K562 (cell line): Measurements from ENCODE around the gene MRPL55. TPM values are rescaled to one million over a fixed set of nuclear protein-coding genes. Genes with fewer than 3 reads are reported as not detected.

Experiments
- CBX2 ChIP-seq: fragments of 200-600 bp; sonication (generic); IDR thresholded peaks from one replicate; pipeline ENCODE4 v1.6.1; 2012; ENCODE audit warnings: mild to moderate bottlenecking, low read length, inconsistent platforms; ENCODE audit not compliant: insufficient read depth, poor library complexity, severe bottlenecking
- CBX8 ChIP-seq: fragments of 200-600 bp; sonication (generic); IDR thresholded peaks from 2 replicates; pipeline ENCODE4 v1.6.1; 2012; ENCODE audit warnings: borderline replicate concordance, mixed run types, low read depth, mild to moderate bottlenecking, moderate library complexity, mixed read lengths, low read length, control low read depth, inconsistent platforms; ENCODE audit not compliant: poor library complexity, severe bottlenecking; ENCODE audit errors: extremely low read depth
- GATA2 ChIP-seq: sonication (generic); formaldehyde crosslinking; IDR thresholded peaks from 2 replicates; pipeline ENCODE4 v1.4.0; 2020; ENCODE audit warnings: mild to moderate bottlenecking, missing genetic modification reagents
- GATAD2B ChIP-seq: fragments of 450-650 bp; IDR thresholded peaks from 2 replicates; pipeline ENCODE4 v1.6.1; 2017; ENCODE audit warnings: mild to moderate bottlenecking, borderline replicate concordance
- NUFIP1 ChIP-seq: fragments of 450-650 bp; IDR thresholded peaks from 2 replicates; pipeline ENCODE4 v1.6.1; 2018; ENCODE audit not compliant: partially characterized antibody
- PHF21A ChIP-seq: fragments of 450-650 bp; IDR thresholded peaks from 2 replicates; pipeline ENCODE4 v1.6.1; 2017; ENCODE audit warnings: low read depth, borderline replicate concordance
- RUNX1 ChIP-seq: sonication (generic); IDR thresholded peaks from 2 replicates; pipeline ENCODE4 v1.6.1; 2016; ENCODE audit warnings: antibody characterized with exemption, low read depth
- TOE1 ChIP-seq, 2 experiments: fragments of 450-650 bp in 1 of 2; sonication (generic) in 1 of 2; formaldehyde crosslinking in 1 of 2; IDR thresholded peaks; 2 replicates each; pipeline versions ENCODE4 v1.7.1 to v1.8.0; 2016 to 2022; ENCODE audit warnings: borderline replicate concordance in 2 of 2, mild to moderate bottlenecking in 2 of 2, antibody characterized with exemption in 1 of 2, inconsistent platforms in 1 of 2, low read depth in 1 of 2, missing genetic modification reagents in 1 of 2, moderate library complexity in 1 of 2
- ZNF384 ChIP-seq: IDR thresholded peaks from 2 replicates; pipeline ENCODE4 v1.6.1; 2012; ENCODE audit warnings: low read depth, low read length, improper control_type of control experiment
- ZNF830 ChIP-seq: fragments of 250-450 bp; sonication (Bioruptor Pico); IDR thresholded peaks from 2 replicates; pipeline ENCODE4 v1.5.0; 2021; ENCODE audit warnings: mild to moderate bottlenecking
- polyA plus RNA-seq, 8 experiments: library from polyadenylated mRNA; depleted of rRNA in 4 of 8; stranded (reverse) in 5 of 8; unstranded in 3 of 8; fragments of >200 nt; fragmentation: Nextera tagmentation in 2 of 8; fragmentation: Illumina TruSeq in 1 of 8; extraction: Ambion mirVana in 2 of 8; extraction: Trizol in 1 of 8; gene quantifications; 2 replicates each; pipeline versions ENCODE4 v1.2.1 to v1.2.3, GENCODE V29; 2011 to 2014; ENCODE audit warnings: inconsistent platforms in 1 of 8, missing spikeins in 1 of 8
- total RNA-seq, 7 experiments: library from RNA; depleted of rRNA in 6 of 7; stranded (reverse); fragments of >200 nt in 6 of 7; fragmentation: Illumina TruSeq in 2 of 7; extraction: Trizol in 2 of 7; gene quantifications; 2 replicates each; pipeline versions ENCODE4 v1.2.1 to v1.2.3, GENCODE V29; 2011 to 2021; ENCODE audit warnings: low replicate concordance in 1 of 7
- TF ChIP-seq, protein P1 (sequence below): fragments of 250-450 bp; sonication (Bioruptor Pico); IDR thresholded peaks from 2 replicates; pipeline ENCODE4 v1.4.0; 2020; ENCODE audit warnings: mild to moderate bottlenecking, moderate library complexity, borderline replicate concordance
- TF ChIP-seq, protein P2 (sequence below): IDR thresholded peaks from 3 replicates; pipeline ENCODE4 v1.6.1; 2011; ENCODE audit warnings: borderline replicate concordance, mild to moderate bottlenecking, moderate library complexity; ENCODE audit not compliant: insufficient read length; ENCODE audit errors: extremely low read depth
- TF ChIP-seq, protein P3 (sequence below): fragments of 150-350 bp; conservative IDR thresholded peaks from 2 replicates; pipeline ENCODE4 v1.6.1; 2014; ENCODE audit warnings: low read length
- TF ChIP-seq, protein P4 (sequence below): IDR thresholded peaks from 2 replicates; pipeline ENCODE4 v1.6.1; 2011; ENCODE audit not compliant: insufficient read length; ENCODE audit errors: extremely low read depth

MRPL55 gene
- total and polyA plus RNA-seq, 9 of the 15 experiments (the other 6 are each of a cell fraction or from before 2014, with no cell fraction given), result 34.9 to 228 (median 81.0) TPM

DNA sequence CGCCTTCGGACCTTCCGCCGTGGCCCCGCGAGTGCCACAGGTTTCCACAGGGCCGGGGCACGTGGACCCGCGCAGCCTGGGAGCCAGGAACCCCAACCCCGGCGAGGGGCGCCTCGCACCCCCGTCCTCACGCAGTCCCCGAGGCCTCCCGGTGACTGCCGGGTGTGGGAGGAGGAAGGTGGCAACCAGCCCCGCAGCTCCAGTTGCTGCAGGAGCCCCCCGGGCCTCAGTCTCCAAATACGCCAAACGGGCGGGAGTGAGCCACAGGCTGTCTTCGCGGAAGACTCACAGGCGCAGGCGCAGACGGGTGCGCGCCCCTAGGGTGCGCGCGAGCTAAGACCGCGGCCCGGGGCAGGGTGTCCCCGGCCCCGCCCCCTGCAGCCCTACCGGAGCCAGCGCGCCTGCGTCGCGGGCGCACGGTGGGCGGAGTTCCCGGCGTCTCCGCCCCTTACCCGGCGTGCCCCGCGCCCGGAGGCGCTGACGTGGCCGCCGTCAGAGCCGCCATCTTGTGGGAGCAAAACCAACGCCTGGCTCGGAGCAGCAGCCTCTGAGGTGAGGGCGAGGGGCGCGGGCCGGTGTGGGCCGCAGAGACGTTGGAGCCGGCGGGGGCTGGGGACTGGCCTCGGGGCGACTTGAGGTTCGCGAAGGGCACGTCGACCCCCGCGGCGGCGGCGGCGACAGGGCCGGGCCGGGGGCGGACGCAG is 26.7 kb downstream of the MRPL55 start, which contains the start of gene ARF1 (continued):
- TF ChIP-seq, protein P1, sequence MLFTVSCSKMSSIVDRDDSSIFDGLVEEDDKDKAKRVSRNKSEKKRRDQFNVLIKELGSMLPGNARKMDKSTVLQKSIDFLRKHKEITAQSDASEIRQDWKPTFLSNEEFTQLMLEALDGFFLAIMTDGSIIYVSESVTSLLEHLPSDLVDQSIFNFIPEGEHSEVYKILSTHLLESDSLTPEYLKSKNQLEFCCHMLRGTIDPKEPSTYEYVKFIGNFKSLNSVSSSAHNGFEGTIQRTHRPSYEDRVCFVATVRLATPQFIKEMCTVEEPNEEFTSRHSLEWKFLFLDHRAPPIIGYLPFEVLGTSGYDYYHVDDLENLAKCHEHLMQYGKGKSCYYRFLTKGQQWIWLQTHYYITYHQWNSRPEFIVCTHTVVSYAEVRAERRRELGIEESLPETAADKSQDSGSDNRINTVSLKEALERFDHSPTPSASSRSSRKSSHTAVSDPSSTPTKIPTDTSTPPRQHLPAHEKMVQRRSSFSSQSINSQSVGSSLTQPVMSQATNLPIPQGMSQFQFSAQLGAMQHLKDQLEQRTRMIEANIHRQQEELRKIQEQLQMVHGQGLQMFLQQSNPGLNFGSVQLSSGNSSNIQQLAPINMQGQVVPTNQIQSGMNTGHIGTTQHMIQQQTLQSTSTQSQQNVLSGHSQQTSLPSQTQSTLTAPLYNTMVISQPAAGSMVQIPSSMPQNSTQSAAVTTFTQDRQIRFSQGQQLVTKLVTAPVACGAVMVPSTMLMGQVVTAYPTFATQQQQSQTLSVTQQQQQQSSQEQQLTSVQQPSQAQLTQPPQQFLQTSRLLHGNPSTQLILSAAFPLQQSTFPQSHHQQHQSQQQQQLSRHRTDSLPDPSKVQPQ (CRISPR knock-in tag), result no peak
- TF ChIP-seq GATA2 (CRISPR knock-in tag) (no peak), RUNX1 (no peak), TOE1 (IDR thresholded peaks at IDR 0.05; ENCODE audit: borderline replicate concordance) (no peak), TOE1 (CRISPR knock-in tag; IDR thresholded peaks at IDR 0.05; ENCODE audit: borderline replicate concordance, low read depth) (0 out of 2 replicates have a peak, but pooled peaks have one; percentile 72), PHF21A (no peak), GATAD2B (0 out of 2 replicates have a peak, but pooled peaks have one; percentile 78), ZNF830 (CRISPR knock-in tag) (no peak), CBX2 (no peak), CBX8 (no peak), NUFIP1 (no peak), ZNF384 (no peak)
- TF ChIP-seq, protein P2, sequence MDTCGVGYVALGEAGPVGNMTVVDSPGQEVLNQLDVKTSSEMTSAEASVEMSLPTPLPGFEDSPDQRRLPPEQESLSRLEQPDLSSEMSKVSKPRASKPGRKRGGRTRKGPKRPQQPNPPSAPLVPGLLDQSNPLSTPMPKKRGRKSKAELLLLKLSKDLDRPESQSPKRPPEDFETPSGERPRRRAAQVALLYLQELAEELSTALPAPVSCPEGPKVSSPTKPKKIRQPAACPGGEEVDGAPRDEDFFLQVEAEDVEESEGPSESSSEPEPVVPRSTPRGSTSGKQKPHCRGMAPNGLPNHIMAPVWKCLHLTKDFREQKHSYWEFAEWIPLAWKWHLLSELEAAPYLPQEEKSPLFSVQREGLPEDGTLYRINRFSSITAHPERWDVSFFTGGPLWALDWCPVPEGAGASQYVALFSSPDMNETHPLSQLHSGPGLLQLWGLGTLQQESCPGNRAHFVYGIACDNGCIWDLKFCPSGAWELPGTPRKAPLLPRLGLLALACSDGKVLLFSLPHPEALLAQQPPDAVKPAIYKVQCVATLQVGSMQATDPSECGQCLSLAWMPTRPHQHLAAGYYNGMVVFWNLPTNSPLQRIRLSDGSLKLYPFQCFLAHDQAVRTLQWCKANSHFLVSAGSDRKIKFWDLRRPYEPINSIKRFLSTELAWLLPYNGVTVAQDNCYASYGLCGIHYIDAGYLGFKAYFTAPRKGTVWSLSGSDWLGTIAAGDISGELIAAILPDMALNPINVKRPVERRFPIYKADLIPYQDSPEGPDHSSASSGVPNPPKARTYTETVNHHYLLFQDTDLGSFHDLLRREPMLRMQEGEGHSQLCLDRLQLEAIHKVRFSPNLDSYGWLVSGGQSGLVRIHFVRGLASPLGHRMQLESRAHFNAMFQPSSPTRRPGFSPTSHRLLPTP, result no peak
- TF ChIP-seq, protein P3, sequence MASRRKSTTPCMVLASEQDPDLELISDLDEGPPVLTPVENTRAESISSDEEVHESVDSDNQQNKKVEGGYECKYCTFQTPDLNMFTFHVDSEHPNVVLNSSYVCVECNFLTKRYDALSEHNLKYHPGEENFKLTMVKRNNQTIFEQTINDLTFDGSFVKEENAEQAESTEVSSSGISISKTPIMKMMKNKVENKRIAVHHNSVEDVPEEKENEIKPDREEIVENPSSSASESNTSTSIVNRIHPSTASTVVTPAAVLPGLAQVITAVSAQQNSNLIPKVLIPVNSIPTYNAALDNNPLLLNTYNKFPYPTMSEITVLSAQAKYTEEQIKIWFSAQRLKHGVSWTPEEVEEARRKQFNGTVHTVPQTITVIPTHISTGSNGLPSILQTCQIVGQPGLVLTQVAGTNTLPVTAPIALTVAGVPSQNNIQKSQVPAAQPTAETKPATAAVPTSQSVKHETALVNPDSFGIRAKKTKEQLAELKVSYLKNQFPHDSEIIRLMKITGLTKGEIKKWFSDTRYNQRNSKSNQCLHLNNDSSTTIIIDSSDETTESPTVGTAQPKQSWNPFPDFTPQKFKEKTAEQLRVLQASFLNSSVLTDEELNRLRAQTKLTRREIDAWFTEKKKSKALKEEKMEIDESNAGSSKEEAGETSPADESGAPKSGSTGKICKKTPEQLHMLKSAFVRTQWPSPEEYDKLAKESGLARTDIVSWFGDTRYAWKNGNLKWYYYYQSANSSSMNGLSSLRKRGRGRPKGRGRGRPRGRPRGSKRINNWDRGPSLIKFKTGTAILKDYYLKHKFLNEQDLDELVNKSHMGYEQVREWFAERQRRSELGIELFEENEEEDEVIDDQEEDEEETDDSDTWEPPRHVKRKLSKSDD, result no peak
- TF ChIP-seq, protein P4, sequence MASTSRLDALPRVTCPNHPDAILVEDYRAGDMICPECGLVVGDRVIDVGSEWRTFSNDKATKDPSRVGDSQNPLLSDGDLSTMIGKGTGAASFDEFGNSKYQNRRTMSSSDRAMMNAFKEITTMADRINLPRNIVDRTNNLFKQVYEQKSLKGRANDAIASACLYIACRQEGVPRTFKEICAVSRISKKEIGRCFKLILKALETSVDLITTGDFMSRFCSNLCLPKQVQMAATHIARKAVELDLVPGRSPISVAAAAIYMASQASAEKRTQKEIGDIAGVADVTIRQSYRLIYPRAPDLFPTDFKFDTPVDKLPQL, result no peak
